ENCODE measurements around the gene ANO10.
A peak's percentile ranks its signal among the peaks of the same experiment; 100 is the strongest.
"Not testable (repeated sequence)": the region's sequence is repeated elsewhere in the genome, so short reads cannot be mapped to it uniquely, and the experiment has no call there.

Gene ANO10

GRCh38 chr3:43573576-43573975, 48.2 kb downstream of the ANO10 start:
- DNase-seq, result no peak

GRCh38 chr3:43565661-43566341, 56.0 kb downstream of the ANO10 start:
- DNase-seq, result not testable (repeated sequence)

- DNase-seq, result no peak
These were observed 61.9 kb downstream of the ANO10 start for GRCh38 chr3:43559961-43560360.

DNA sequence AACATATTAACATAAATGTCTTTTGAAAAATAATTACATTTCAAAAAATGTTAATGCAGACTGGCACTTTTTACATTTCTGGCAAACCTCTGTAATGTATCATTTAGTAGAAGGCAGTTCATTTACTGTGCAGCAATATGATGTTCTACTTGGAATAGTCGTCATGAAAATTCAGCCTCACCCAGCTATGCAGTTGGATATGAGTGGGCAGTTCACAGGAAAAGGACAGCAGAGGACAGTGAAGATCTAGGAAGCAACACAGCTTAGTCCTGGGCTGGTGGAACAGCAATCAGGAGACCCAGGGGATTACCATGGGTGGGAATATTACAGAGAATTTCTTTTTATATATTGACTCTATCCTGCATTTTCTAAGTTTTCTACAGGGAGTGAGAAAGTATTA, 63.6 kb downstream of the ANO10 start:
- DNase-seq, result no peak

GRCh38 chr3:43549626-43550290, 72.1 kb downstream of the ANO10 start:
- no peak for DNase-seq

- peak; percentile 19 for DNase-seq
These were observed 77.5 kb downstream of the ANO10 start for GRCh38 chr3:43544277-43544676.

GRCh38 chr3:43542328-43543043, 79.3 kb downstream of the ANO10 start:
- DNase-seq, result no peak

GRCh38 chr3:43540624-43541023, 81.2 kb downstream of the ANO10 start:
- DNase-seq, result no peak

DNA sequence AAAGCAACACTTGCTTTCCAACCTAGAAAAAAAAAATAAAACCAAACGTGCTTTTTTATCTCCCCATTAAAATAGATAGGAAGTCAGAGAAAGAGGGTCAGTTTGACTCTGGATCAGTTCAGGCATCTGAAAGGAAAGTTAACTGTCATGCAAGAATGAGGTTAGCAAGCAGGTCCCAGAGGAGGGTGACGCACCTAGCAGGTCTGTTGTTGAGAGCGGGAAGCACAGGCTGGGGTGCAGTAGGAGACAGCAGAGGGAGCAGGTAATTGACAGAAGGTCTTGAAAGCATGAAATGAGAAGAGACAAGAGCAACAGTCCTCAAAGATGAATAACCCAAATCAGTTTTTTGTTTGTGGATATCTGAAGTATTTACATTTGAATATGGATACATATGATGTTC, 82.5 kb downstream of the ANO10 start:
- no peak for DNase-seq

DNA sequence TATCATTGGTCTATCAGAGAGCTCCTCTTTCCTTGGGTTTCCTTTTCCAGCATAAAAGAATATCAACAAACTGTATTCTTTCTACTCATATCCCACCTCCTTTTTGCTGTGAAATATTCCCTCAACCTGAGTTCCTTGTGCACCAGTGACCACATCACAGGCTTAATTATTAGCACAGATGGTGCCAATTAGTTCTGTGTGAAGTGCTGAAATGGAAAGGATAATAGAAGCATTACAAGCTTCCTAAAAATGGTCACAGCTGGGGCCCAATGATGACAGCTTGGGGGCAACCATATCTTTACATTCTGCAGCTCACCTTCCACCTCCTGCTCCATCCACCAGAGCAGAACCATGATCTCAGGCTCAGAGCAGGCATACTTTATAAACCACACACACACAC, 84.6 kb downstream of the ANO10 start:
- no peak for DNase-seq

DNA sequence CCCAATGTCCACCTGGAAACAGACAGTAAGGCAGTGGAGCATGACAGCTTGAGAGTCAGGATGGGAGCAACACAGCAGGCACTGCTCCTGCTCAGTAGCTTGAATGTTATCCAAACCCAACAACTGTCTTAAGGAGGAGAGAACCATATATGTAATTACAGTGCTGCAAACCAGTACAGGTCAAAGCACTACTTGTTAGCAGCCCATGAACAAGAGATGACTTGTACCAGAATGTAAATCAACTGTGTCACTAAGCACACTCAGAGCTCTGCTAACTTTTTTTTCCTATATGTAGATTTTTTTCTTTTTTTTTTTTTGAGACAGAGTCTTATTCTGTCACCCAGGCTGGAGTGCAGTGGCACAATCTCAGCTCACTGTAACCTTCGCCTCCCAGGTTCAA, 87.1 kb downstream of the ANO10 start:
- DNase-seq, result no peak

- no peak for DNase-seq
These were observed 88.8 kb downstream of the ANO10 start for GRCh38 chr3:43533009-43533408.

GRCh38 chr3:43531835-43532234, 90.0 kb downstream of the ANO10 start:
- no peak for DNase-seq

- DNase-seq, result no peak
These were observed 93.2 kb downstream of the ANO10 start for GRCh38 chr3:43528498-43529099.

DNA sequence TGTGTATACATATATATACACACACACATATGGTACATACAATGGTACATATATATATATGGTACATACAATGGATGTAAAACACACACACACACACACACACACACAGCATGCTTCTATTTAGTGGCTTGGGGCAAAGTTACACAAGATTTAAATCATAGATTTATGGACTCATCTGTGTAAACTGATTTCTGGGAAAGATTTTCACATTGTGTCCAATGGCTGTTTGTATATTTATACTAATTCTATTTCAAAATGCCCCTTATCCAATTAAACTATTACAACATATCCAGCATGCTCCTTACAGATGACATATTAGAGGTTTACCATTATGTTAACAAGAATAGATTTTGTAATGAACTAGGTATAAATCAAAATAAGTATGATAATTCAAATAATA, 94.9 kb downstream of the ANO10 start:
- no peak for DNase-seq

GRCh38 chr3:43525941-43526607, 95.7 kb downstream of the ANO10 start:
- no peak for DNase-seq

GRCh38 chr3:43525386-43525785, 96.4 kb downstream of the ANO10 start:
- no peak for DNase-seq

DNA sequence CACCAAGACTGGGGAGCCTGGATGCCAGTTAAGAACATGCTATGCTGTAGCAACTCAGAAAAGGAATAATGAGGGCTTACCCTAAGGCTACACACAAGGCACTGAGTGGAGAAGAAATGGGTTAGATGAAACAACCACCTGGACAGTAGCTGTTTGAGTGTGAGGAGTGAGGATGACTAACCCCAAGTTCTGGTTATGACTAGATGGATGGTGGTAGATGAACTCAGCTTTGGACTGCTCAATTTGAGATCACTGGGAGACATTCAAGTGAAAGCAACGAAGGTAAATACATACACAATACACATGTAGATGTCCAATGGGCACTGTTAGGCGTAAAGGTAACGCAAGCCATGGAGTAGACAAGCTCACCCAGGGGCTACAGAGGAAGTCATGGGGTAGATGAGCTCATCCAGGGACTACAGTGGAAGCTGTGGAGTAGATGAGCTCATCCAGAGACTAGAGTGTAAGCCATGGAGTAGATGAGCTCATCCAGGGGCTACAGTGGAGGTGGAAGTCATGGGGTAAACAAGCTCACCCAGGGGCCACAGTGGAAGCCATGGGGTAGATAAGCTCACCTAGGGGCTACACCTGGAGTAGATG, 98.3 kb downstream of the ANO10 start:
- DNase-seq, result no peak

DNA sequence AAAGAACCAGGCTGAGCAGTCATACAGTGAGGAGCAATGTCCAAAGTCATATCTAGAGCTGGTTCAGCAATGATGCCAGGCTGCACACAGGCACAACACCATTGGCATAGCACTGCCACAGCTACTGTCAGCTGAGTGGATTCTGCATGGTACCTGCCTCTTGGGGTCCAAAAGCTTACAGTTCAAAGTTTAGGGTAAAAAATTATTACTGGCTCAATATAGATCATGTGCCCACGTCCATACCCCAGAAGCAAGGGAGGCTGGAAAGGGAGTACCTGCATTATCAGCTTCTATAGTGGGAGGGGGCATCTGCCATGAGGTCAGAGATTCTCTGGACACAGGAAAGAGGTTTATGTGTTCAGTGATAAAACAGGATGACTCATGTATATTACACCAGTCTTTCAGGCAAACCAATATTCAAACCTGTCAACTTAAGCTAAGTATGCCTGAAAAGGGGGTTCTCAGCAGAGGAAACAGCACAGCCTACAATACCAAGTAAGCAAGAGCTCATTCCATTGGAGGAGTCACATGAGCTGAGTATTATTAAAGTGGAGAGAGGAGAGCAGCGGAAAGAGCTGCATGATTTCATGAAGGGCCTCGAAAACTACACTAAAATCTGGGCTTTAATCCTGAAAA, 99.0 kb downstream of the ANO10 start:
- no peak for DNase-seq

DNA sequence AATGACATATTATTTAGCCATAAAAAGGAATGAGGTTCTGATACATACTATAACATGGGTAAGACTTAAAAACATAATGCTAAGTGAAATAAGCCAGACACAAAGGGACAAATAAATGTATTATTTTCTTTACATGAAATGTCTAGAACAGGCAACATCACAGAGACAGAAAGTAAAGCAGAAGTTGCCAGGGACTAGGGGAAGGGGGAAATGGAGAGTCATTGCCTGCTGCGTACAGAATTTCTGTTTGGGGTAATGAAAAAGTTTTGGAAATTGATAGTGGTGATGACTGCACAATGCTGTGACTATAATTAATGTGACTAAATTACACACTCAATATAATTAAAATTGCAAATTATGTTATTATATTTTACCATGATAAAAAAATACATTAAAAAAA, 99.9 kb downstream of the ANO10 start:
- no peak for DNase-seq

DNA sequence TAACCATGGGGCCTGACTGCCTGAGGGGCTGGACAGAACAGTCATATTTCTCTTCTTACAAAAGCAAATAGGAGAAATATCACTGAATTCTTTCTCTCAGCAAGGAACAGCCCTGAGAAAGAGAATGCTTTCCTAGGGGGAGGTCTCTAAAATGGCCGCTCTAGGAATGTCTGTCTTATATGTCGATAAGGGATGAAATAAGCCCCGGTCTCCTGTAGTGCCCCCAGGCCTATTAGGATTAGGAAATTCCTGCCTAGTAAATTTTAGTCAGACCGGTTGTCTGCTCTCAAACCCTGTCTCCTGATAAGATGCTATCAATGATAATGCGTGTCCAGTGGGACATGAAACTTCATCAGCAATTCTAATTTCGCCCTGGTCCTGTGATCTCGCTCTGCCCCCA, 103.3 kb downstream of the ANO10 start:
- not testable (repeated sequence) for DNase-seq

DNA sequence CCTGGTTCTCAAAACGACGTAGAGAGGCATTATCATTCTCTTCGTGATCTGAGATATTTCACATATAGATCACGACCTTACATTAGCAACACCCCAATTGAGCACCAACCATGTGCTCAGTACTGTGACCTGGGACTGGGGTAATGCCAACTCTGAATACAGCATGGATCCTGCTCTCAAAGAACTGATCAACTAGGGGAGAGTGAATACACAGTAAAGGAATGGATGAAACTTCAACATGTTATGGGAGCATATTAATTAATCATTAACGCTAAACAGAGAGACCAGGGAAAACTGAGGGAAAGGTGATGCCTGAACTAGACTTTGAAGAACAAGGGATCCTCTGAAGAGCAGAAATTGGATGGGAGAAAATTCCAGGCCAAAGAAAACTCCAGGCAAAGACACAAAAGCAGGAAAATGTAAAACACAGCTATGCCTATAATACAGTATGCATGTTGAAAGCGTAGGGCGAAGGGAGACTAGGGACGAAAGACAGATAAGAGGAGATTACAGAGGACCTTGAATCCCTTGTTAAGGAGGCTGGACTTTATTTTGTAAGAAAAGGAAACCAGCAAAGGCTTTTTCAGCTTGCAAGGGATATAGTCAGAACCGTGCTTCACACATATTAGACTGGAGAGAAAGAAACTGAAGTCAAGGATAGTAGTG, 105.7 kb downstream of the ANO10 start:
- no peak for DNase-seq

Measured in NCI-H146 (cell line).